Neural progenitor cell (in vitro differentiated cells): ENCODE results near the gene TCF7L1. TPM values are rescaled to one million over a fixed set of nuclear protein-coding genes. Genes with fewer than 3 reads are reported as not detected.

Experiments used
- DNase-seq: peaks from one replicate; pipeline ENCODE4 v3.0.0-alpha.2; 2016; ENCODE audit warnings: low spot score
- H2AFZ ChIP-seq: fragments of 200-600 bp; sonication (generic); replicated peaks from 2 replicates; pipeline ENCODE4 v1.6.1; 2016; ENCODE audit warnings: antibody characterized with exemption
- H3F3A ChIP-seq: fragments of 200-600 bp; sonication (generic); 2 replicates; pipeline ENCODE4 v1.6.1; 2016; ENCODE audit warnings: antibody characterized with exemption, low read depth
- H3K27ac ChIP-seq: fragments of 200-600 bp; sonication (generic); 2 replicates; pipeline ENCODE4 v1.5.1; 2016; ENCODE audit warnings: mild to moderate bottlenecking
- H3K27me3 ChIP-seq: fragments of 200-600 bp; sonication (generic); 2 replicates; pipeline ENCODE4 v1.6.1; 2016; ENCODE audit warnings: mild to moderate bottlenecking, moderate library complexity
- H3K36me3 ChIP-seq: fragments of 200-600 bp; sonication (generic); 2 replicates; pipeline ENCODE4 v1.5.1; 2016
- H3K4me1 ChIP-seq: fragments of 200-600 bp; sonication (generic); 2 replicates; pipeline ENCODE4 v1.6.1; 2016; ENCODE audit warnings: mixed run types
- H3K4me2 ChIP-seq: fragments of 200-600 bp; sonication (generic); 2 replicates; pipeline ENCODE4 v1.6.1; 2016
- H3K4me3 ChIP-seq: fragments of 200-600 bp; sonication (generic); 2 replicates; pipeline ENCODE4 v1.5.1; 2016
- H3K79me2 ChIP-seq: fragments of 200-600 bp; sonication (generic); 2 replicates; pipeline ENCODE4 v1.6.1; 2016; ENCODE audit warnings: low read depth
- H3K9ac ChIP-seq: fragments of 200-600 bp; sonication (generic); 2 replicates; pipeline ENCODE4 v1.6.1; 2016
- H3K9me3 ChIP-seq: fragments of 200-600 bp; sonication (generic); 2 replicates; pipeline ENCODE4 v1.5.1; 2016; ENCODE audit warnings: low read depth
- H4K20me1 ChIP-seq: fragments of 200-600 bp; sonication (generic); 2 replicates; pipeline ENCODE4 v1.6.1; 2016; ENCODE audit warnings: low read depth
- H3K27ac Mint-ChIP-seq: 3 replicates; pipeline ENCODE4 v1.8.0; 2021; ENCODE audit warnings: mixed read lengths
- H3K27me3 Mint-ChIP-seq: 2 replicates; pipeline ENCODE4 v1.8.0; 2022; ENCODE audit warnings: low read depth, mild to moderate bottlenecking, inconsistent platforms, moderate library complexity, mixed read lengths; ENCODE audit not compliant: insufficient read depth
- H3K36me3 Mint-ChIP-seq: 3 replicates; pipeline ENCODE4 v1.8.0; 2021; ENCODE audit warnings: mixed read lengths
- H3K4me1 Mint-ChIP-seq: 3 replicates; pipeline ENCODE4 v1.8.0; 2021; ENCODE audit warnings: mixed read lengths
- H3K4me3 Mint-ChIP-seq: 3 replicates; pipeline ENCODE4 v1.8.0; 2021; ENCODE audit warnings: mild to moderate bottlenecking, moderate library complexity, mixed read lengths
- H3K9me3 Mint-ChIP-seq: 3 replicates; pipeline ENCODE4 v1.8.0; 2020; ENCODE audit warnings: mixed read lengths
- CTCF ChIP-seq: fragments of 200-600 bp; sonication (generic); IDR thresholded peaks from 2 replicates; pipeline ENCODE4 v1.5.1; 2017; ENCODE audit warnings: antibody characterized with exemption, mild to moderate bottlenecking
- EZH2 ChIP-seq: fragments of 200-600 bp; sonication (generic); IDR thresholded peaks from 2 replicates; pipeline ENCODE4 v1.6.1; 2017; ENCODE audit warnings: antibody characterized with exemption, mild to moderate bottlenecking, moderate library complexity
- EZH2phosphoT487 ChIP-seq: fragments of 200-600 bp; sonication (generic); IDR thresholded peaks from 2 replicates; pipeline ENCODE4 v1.6.1; 2017; ENCODE audit warnings: antibody characterized with exemption
- total RNA-seq: library from RNA; depleted of rRNA; stranded (reverse); fragments of >200 nt; gene quantifications from 2 replicates; pipeline ENCODE4 v1.2.3, GENCODE V29; 2015; ENCODE audit warnings: low replicate concordance

The TCF7L1 gene
- total RNA-seq, 1 donor from 2014 or later: 1.0 TPM

- H3K4me1 Mint-ChIP-seq: peaks cover 34% of the 10 kb centered on the region
- peaks cover 15% of the 10 kb centered on the region for H3F3A ChIP-seq
- no peak overlapping the region for H3K27ac Mint-ChIP-seq
- TF ChIP-seq CTCF (no peak), EZH2 (no peak), EZH2phosphoT487 (no peak)
- H3K36me3 ChIP-seq: no peaks in the 10 kb centered on the region
- no peak for DNase-seq
- H3K9me3 ChIP-seq: no peaks in the 10 kb centered on the region
- no peak overlapping the region for H3K4me3 ChIP-seq
- no peaks in the 10 kb centered on the region for H3K27me3 ChIP-seq
- H3K9ac ChIP-seq: no peak overlapping the region
- no peak overlapping the region for H3K4me3 Mint-ChIP-seq
- peaks cover 9% of the 10 kb centered on the region for H3K36me3 Mint-ChIP-seq
- no peaks in the 10 kb centered on the region for H3K9me3 Mint-ChIP-seq
- H3K4me2 ChIP-seq: no peak overlapping the region
- H2AFZ ChIP-seq: no peak overlapping the region
- no peak overlapping the region for H3K27ac ChIP-seq
- peaks cover 24% of the 10 kb centered on the region for H4K20me1 ChIP-seq
- peaks cover 6% of the 10 kb centered on the region for H3K27me3 Mint-ChIP-seq
- peaks cover 22% of the 10 kb centered on the region for H3K4me1 ChIP-seq
- H3K79me2 ChIP-seq: peaks cover 97% of the 10 kb centered on the region
Observed at GRCh38 chr2:85157345-85157744, 24.2 kb downstream of the TCF7L1 start.

GRCh38 chr2:85158559-85159273, 25.5 kb downstream of the TCF7L1 start:
- Histone ChIP-seq H3K4me2 (no peak overlapping the region), H3K9ac (no peak overlapping the region), H3K36me3 (no peaks in the 10 kb centered on the region), H3K27me3 (no peaks in the 10 kb centered on the region), H3K27ac (no peak overlapping the region), H3K4me3 (no peak overlapping the region), H3K9me3 (no peaks in the 10 kb centered on the region), H4K20me1 (peaks cover 37% of the 10 kb centered on the region), H3F3A (peaks cover 29% of the 10 kb centered on the region), H3K4me1 (peaks cover 36% of the 10 kb centered on the region), H3K79me2 (peaks cover 99% of the 10 kb centered on the region), H2AFZ (no peak overlapping the region)
- no peaks in the 10 kb centered on the region for H3K9me3 Mint-ChIP-seq
- H3K27ac Mint-ChIP-seq: no peak overlapping the region
- peaks cover 6% of the 10 kb centered on the region for H3K27me3 Mint-ChIP-seq
- TF ChIP-seq EZH2: no peak
- H3K4me3 Mint-ChIP-seq: no peak overlapping the region
- peaks cover 48% of the 10 kb centered on the region for H3K4me1 Mint-ChIP-seq
- H3K36me3 Mint-ChIP-seq: peaks cover 9% of the 10 kb centered on the region
- DNase-seq: no peak

GRCh38 chr2:85159589-85159988, 26.4 kb downstream of the TCF7L1 start:
- TF ChIP-seq CTCF (no peak), EZH2 (no peak), EZH2phosphoT487 (no peak)
- H3K9me3 Mint-ChIP-seq: no peaks in the 10 kb centered on the region
- peaks cover 96% of the 10 kb centered on the region for H3K79me2 ChIP-seq
- peaks cover 38% of the 10 kb centered on the region for H3K4me1 ChIP-seq
- H4K20me1 ChIP-seq: peaks cover 45% of the 10 kb centered on the region
- no peak overlapping the region for H3K4me2 ChIP-seq
- peaks cover 9% of the 10 kb centered on the region for H3K36me3 Mint-ChIP-seq
- no peak overlapping the region for H3K9ac ChIP-seq
- H3K9me3 ChIP-seq: no peaks in the 10 kb centered on the region
- no peak overlapping the region for H3K27ac Mint-ChIP-seq
- H3K27me3 Mint-ChIP-seq: peaks cover 6% of the 10 kb centered on the region
- no peak overlapping the region for H2AFZ ChIP-seq
- H3K4me1 Mint-ChIP-seq: peaks cover 56% of the 10 kb centered on the region
- no peak overlapping the region for H3K27ac ChIP-seq
- peaks cover 35% of the 10 kb centered on the region for H3F3A ChIP-seq
- no peak overlapping the region for H3K4me3 ChIP-seq
- H3K36me3 ChIP-seq: no peaks in the 10 kb centered on the region
- H3K4me3 Mint-ChIP-seq: no peak overlapping the region
- no peak for DNase-seq
- H3K27me3 ChIP-seq: no peaks in the 10 kb centered on the region
